Measurements from ENCODE around the gene FBXO9. TPM values are rescaled to one million over a fixed set of nuclear protein-coding genes. Genes with fewer than 3 reads are reported as not detected.

The FBXO9 gene
- total and polyA plus RNA-seq, 2 of the 8 experiments (the other 6 are each of a cell fraction or from before 2014, with no cell fraction given) = 41.3 to 50.9 TPM

DNA sequence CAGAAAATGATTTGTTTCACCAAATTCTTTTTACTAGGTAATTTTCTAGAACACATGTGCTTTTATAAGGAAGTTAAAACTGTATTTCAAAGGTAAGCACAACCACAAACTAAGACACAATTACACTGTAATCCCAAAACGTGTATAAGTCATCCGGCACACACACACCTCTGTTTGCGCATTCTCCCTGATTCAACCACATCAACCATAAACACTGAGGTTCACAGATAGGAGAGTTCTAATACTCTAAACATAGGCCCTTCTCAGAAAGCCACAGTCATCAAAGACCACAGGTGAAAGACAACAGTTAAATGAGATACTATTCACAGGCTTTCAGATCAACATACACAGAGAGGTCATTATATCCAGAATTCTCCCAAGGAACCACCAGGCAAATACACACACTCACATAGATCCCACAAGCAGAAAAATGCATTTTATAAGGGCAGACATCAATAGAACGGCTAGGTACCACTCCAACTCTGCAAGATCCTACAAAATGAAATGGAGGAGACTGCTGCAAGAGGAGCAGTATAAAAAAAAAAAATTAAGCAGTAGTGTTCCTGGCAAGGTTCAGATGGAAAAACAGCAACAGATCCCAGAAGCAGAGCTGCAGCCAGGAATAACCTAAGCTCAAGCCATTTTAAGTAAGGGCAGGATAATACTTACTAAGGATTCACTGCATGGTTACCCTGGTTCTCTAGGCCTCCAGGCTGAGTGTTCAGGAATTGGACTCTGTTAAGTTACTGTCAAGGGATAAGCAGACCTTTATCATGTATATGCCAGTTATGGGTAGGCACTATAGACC is 6.6 kb upstream of the FBXO9 start:
- no peak overlapping the region for H3K4me3 ChIP-seq (ENCODE audit: extremely low read depth in 1 of 4, insufficient read depth in 2 of 4, low read depth in 3 of 4, low read length in 4 of 4)
- H2BK12ac ChIP-seq (ENCODE audit: low read depth, low read length) = no peak overlapping the region
- H3K23me2 ChIP-seq (ENCODE audit: low read depth, low read length) = no peaks in the 10 kb centered on the region
- DNase-seq (ENCODE audit: low read depth in 1 of 2, low spot score in 2 of 2) (no peak), FAIRE-seq (no peak)
- H4K91ac ChIP-seq (replicated peaks; ENCODE audit: insufficient read length, low read length) = no peak overlapping the region
- H3K9ac ChIP-seq (replicated peaks in 1 of 4; ENCODE audit: extremely low read depth in 1 of 4, low read depth in 3 of 4, low read length in 3 of 4) = no peak overlapping the region
- no peak overlapping the region for H2AK5ac ChIP-seq (ENCODE audit: low read depth, low read length)
- no peak overlapping the region for H3K18ac ChIP-seq (ENCODE audit: extremely low read depth, low read length)
- no peak overlapping the region for H2BK120ac ChIP-seq (replicated peaks; ENCODE audit: low read depth, low read length)
- no peak overlapping the region for H2BK15ac ChIP-seq (ENCODE audit: low read length)
- H4K8ac ChIP-seq (ENCODE audit: extremely low read depth, insufficient read depth, low read length) = no peak overlapping the region
- no peak overlapping the region for H3K14ac ChIP-seq (ENCODE audit: insufficient read length)
- no peak overlapping the region for H2BK5ac ChIP-seq (ENCODE audit: low read depth, low read length)
- H3K79me1 ChIP-seq (ENCODE audit: low read depth, low read length) = no peaks in the 10 kb centered on the region; the same call in 1 of the 2 replicates
- H3K4me1 ChIP-seq (replicated peaks in 1 of 4; ENCODE audit: control insufficient read depth in 3 of 4, insufficient read depth in 4 of 4, low read length in 3 of 4) = peaks cover 0 to 5% (median 1%) of the 10 kb centered on the region in 4 experiments; a peak in 2 of 7 replicates
- no peaks in the 10 kb centered on the region for H3K9me3 ChIP-seq (ENCODE audit: insufficient read depth in 2 of 2, low read depth in 1 of 2, low read length in 1 of 2)
- ChIA-PET POLR2A (ENCODE audit: partially characterized antibody) (interaction anchor here (0.6 kb wide), 1 partner anchor 11 kb away, joined by 4 read pairs; no protein-coding TSS in a partner anchor), CTCF (ENCODE audit: partially characterized antibody) (no interaction called here)
- no peak overlapping the region for H3K56ac ChIP-seq (replicated peaks; ENCODE audit: insufficient read length, low read depth, low read length)
- H3K27ac ChIP-seq (ENCODE audit: low read depth, low read length) = no peak overlapping the region
- no peak overlapping the region for H3K4ac ChIP-seq (replicated peaks; ENCODE audit: insufficient read length, low read depth, low read length)
- WGBS, 2 experiments (ENCODE audit: extremely low coverage in 1 of 2, insufficient coverage in 1 of 2, insufficient read length in 1 of 2, insufficient replicate concordance in 2 of 2, low coverage in 1 of 2, low lambda C conversion rate in 2 of 2, missing lambda C conversion rate in 1 of 2) = 89% methylated on average over 4 of the region's 4 CpGs; no CpG with 5 or more reads in 1 of the 2 experiments
- H3K36me3 ChIP-seq (ENCODE audit: control insufficient read depth in 2 of 4, insufficient read depth in 4 of 4, low read length in 3 of 4) = no peaks in the 10 kb centered on the region
- H2BK20ac ChIP-seq (ENCODE audit: low read length) = no peak overlapping the region
- H4K5ac ChIP-seq (ENCODE audit: insufficient read length, low read depth, low read length) = no peak overlapping the region
- H4K20me1 ChIP-seq (replicated peaks in 1 of 2; ENCODE audit: control insufficient read depth in 1 of 2, insufficient read depth in 2 of 2, low read length in 2 of 2) = peaks cover 0 to 1% of the 10 kb centered on the region in 2 experiments
- H3K79me2 ChIP-seq (ENCODE audit: control insufficient read depth in 1 of 2, insufficient read depth in 2 of 2, low read length in 2 of 2) = peaks cover 0 to 35% of the 10 kb centered on the region in 2 experiments; a peak in 2 of 4 replicates
- no peak overlapping the region; a peak in 1 of 4 replicates for H3K4me2 ChIP-seq (ENCODE audit: insufficient read depth in 1 of 2, low read depth in 2 of 2, low read length in 2 of 2)
- no peaks in the 10 kb centered on the region for H3K27me3 ChIP-seq (replicated peaks in 1 of 4; ENCODE audit: control insufficient read depth in 3 of 4, extremely low read depth in 1 of 4, insufficient read depth in 3 of 4, low read length in 3 of 4)
- H2AFZ ChIP-seq (ENCODE audit: low read length) = no peak overlapping the region
- H3K23ac ChIP-seq (ENCODE audit: insufficient read length) = no peak overlapping the region
- TF ChIP-seq, protein P1, sequence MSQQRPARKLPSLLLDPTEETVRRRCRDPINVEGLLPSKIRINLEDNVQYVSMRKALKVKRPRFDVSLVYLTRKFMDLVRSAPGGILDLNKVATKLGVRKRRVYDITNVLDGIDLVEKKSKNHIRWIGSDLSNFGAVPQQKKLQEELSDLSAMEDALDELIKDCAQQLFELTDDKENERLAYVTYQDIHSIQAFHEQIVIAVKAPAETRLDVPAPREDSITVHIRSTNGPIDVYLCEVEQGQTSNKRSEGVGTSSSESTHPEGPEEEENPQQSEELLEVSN (IDR thresholded peaks at IDR 0.05) = no peak
- TF ChIP-seq POLR2A (IDR thresholded peaks at IDR 0.05; ENCODE audit: control extremely low read depth in 1 of 2, low read depth in 2 of 2, low read length in 2 of 2) = no peak
- no peak for TF ChIP-seq SP2 (IDR thresholded peaks at IDR 0.05; ENCODE audit: low read length)
- no peak for TF ChIP-seq TBP (IDR thresholded peaks at IDR 0.05; ENCODE audit: low read depth, low read length)
- TF ChIP-seq KDM5A (IDR thresholded peaks at IDR 0.05; ENCODE audit: low read length) = no peak
